Endothelial cell of umbilical vein (primary cell): ENCODE data around the gene SPDL1. TPM values are rescaled to one million over a fixed set of nuclear protein-coding genes. Genes with fewer than 3 reads are reported as not detected.

Source experiments
- BruUV-seq: library from RNA; stranded (reverse); fragments of 400-500 nt; replicated peaks from 2 replicates; lab custom pipeline; 2021; lab: Mats Ljungman, UMichigan
- CTCF ChIA-PET: fragments of 300-600, 350-600 bp; sonication (Branson Sonifier 250); formaldehyde crosslinking; loops from one replicate; lab custom pipeline; 2021; ENCODE audit warnings: antibody characterized with exemption, inconsistent platforms; lab: Charles Lee
- POLR2A ChIA-PET: fragments of 300-600, 350-600 bp; sonication (Branson Sonifier 250); formaldehyde crosslinking; loops from one replicate; lab custom pipeline; 2021; ENCODE audit warnings: antibody characterized with exemption, inconsistent platforms; lab: Charles Lee
- DNase-seq: peaks from one replicate; pipeline ENCODE4 v3.0.0-alpha.2; 2011; ENCODE audit warnings: low read depth, low spot score
- FAIRE-seq: peaks from 2 replicates; lab custom pipeline; 2011; peaks lifted over from hg19 to GRCh38; lab: Jason Lieb, UNC
- H2AFZ ChIP-seq: 2 replicates; pipeline ENCODE4 v1.6.0; 2012; ENCODE audit warnings: low read depth, low read length, control low read depth, inconsistent platforms
- H3K27ac ChIP-seq: 2 replicates; pipeline ENCODE4 v1.5.1; 2011; ENCODE audit warnings: low read depth, mild to moderate bottlenecking, control low read depth, low read length, moderate library complexity; ENCODE audit not compliant: insufficient read depth
- H3K27me3 ChIP-seq, 2 experiments: 2 replicates each; pipeline versions ENCODE4 v1.6.0 to v1.6.1; 2011; ENCODE audit warnings: low read length in 2 of 2, mixed read lengths in 1 of 2; ENCODE audit not compliant: control insufficient read depth in 2 of 2, insufficient read depth in 2 of 2
- H3K36me3 ChIP-seq, 2 experiments: 2 replicates in 1 of 2; 3 replicates in 1 of 2; pipeline ENCODE4 v1.5.1; 2011; ENCODE audit warnings: low read length in 2 of 2, mild to moderate bottlenecking in 1 of 2, moderate library complexity in 1 of 2; ENCODE audit not compliant: control insufficient read depth in 2 of 2, insufficient read depth in 2 of 2; ENCODE audit errors: extremely low read depth in 1 of 2
- H3K4me1 ChIP-seq: 3 replicates; pipeline ENCODE4 v1.5.1; 2011; ENCODE audit warnings: mild to moderate bottlenecking, low read length; ENCODE audit not compliant: control insufficient read depth, insufficient read depth; ENCODE audit errors: extremely low read depth
- H3K4me2 ChIP-seq: 2 replicates; pipeline ENCODE4 v1.6.1; 2011; ENCODE audit warnings: low read length, control low read depth, mixed read lengths; ENCODE audit not compliant: insufficient read depth
- H3K4me3 ChIP-seq, 3 experiments: fragments of 200-600 bp in 1 of 3; sonication (generic), shearing (Covaris generic) in 1 of 3; replicated peaks in 1 of 3; 2 replicates each; pipeline ENCODE4 v1.5.1; 2011 to 2016; ENCODE audit warnings: control low read depth in 3 of 3, low read length in 3 of 3, mild to moderate bottlenecking in 2 of 3, inconsistent platforms in 1 of 3, low read depth in 1 of 3, moderate library complexity in 1 of 3; ENCODE audit not compliant: insufficient read depth in 1 of 3
- H3K79me2 ChIP-seq: 2 replicates; pipeline ENCODE4 v1.6.0; 2012; ENCODE audit warnings: low read length, inconsistent platforms; ENCODE audit not compliant: control insufficient read depth, insufficient read depth
- H3K9ac ChIP-seq: replicated peaks from 2 replicates; pipeline ENCODE3; 2011; ENCODE audit warnings: low read length, control low read depth; ENCODE audit not compliant: insufficient read depth; ENCODE audit errors: extremely low read depth
- H3K9me1 ChIP-seq: replicated peaks from 3 replicates; pipeline ENCODE4 v1.6.0; 2011; ENCODE audit warnings: mild to moderate bottlenecking, low read length; ENCODE audit not compliant: control insufficient read depth, insufficient read depth; ENCODE audit errors: extremely low read depth
- H3K9me3 ChIP-seq: replicated peaks from 2 replicates; pipeline ENCODE4 v1.5.1; 2012; ENCODE audit warnings: low read length, inconsistent platforms; ENCODE audit not compliant: control insufficient read depth, insufficient read depth
- H4K20me1 ChIP-seq: replicated peaks from 2 replicates; pipeline ENCODE3; 2011; ENCODE audit warnings: mild to moderate bottlenecking, low read length; ENCODE audit not compliant: control insufficient read depth, insufficient read depth; ENCODE audit errors: extremely low read depth
- EZH2 ChIP-seq: IDR thresholded peaks from 2 replicates; pipeline ENCODE4 v1.6.1; 2012; ENCODE audit warnings: borderline replicate concordance, low read depth, mild to moderate bottlenecking, moderate library complexity, low read length, inconsistent platforms; ENCODE audit not compliant: severe bottlenecking
- FOS ChIP-seq: IDR thresholded peaks from 2 replicates; pipeline ENCODE4 v1.6.1; 2011; ENCODE audit warnings: mild to moderate bottlenecking, low read length, moderate library complexity, borderline replicate concordance; ENCODE audit not compliant: insufficient read depth
- GATA2 ChIP-seq: IDR thresholded peaks from 2 replicates; pipeline ENCODE4 v1.7.0; 2011; ENCODE audit warnings: low read depth, mild to moderate bottlenecking, moderate library complexity, mixed read lengths, low read length; ENCODE audit not compliant: insufficient read length, insufficient read depth
- JUN ChIP-seq: IDR thresholded peaks from 2 replicates; pipeline ENCODE4 v1.6.1; 2011; ENCODE audit warnings: borderline replicate concordance, low read depth; ENCODE audit not compliant: insufficient read length, insufficient read depth
- MYC ChIP-seq: IDR thresholded peaks from one replicate; pipeline ENCODE4 v1.6.1; 2011; ENCODE audit warnings: mild to moderate bottlenecking, low read depth, low read length
- POLR2A ChIP-seq: IDR thresholded peaks from 2 replicates; pipeline ENCODE4 v1.6.1; 2012; ENCODE audit warnings: low read depth, mild to moderate bottlenecking, control low read depth, low read length
- POLR2AphosphoS5 ChIP-seq: IDR thresholded peaks from 2 replicates; pipeline ENCODE4 v1.6.1; 2012; ENCODE audit warnings: low read depth, mild to moderate bottlenecking, control low read depth, low read length, moderate library complexity; ENCODE audit not compliant: insufficient read depth
- dilution Hi-C: fragments of 300-500 bp; cut with MboI; formaldehyde crosslinking; loops from one replicate; pipeline ENCODE4 v1.15.0; 2019; ENCODE audit warnings: low sequenced_read_pairs; ENCODE audit not compliant: extremely low pct_ligation_motif_present
- intact Hi-C: fragments of 100-400 bp; cut with micrococcal nuclease; formaldehyde crosslinking; loops from one replicate; pipeline ENCODE4 v1.10.0; 2022
- polyA plus RNA-seq, 4 experiments: library from polyadenylated mRNA; depleted of rRNA in 3 of 4; stranded (reverse) in 3 of 4; unstranded in 1 of 4; fragments of >200 nt; gene quantifications; 2 replicates each; pipeline versions ENCODE4 v1.2.1 to v1.2.3, GENCODE V29; 2011 to 2012; ENCODE audit warnings: missing spikeins in 1 of 4
- total RNA-seq: library from RNA; stranded (reverse); gene quantifications from 2 replicates; pipeline ENCODE4 v1.2.3, GENCODE V29; 2021
- TF ChIP-seq, protein P1 (sequence below): IDR thresholded peaks from 2 replicates; pipeline ENCODE4 v1.6.1; 2011; ENCODE audit not compliant: insufficient read depth, insufficient read length
- TF ChIP-seq, protein P2 (sequence below), 2 donors: IDR thresholded peaks; 1 replicate in 1 of 2; 2 replicates in 1 of 2; pipeline ENCODE4 v1.5.1; 2011; ENCODE audit warnings: low read length in 2 of 2, mild to moderate bottlenecking in 2 of 2, moderate library complexity in 2 of 2, control low read depth in 1 of 2, inconsistent platforms in 1 of 2, low read depth in 1 of 2; ENCODE audit not compliant: insufficient read depth in 1 of 2; ENCODE audit errors: extremely low read depth in 1 of 2

The SPDL1 gene
- total and polyA plus RNA-seq, 2 donors (not counting 3 experiments of a cell fraction or from before 2014, with no cell fraction given) = 19.7 to 51.8 TPM

DNA sequence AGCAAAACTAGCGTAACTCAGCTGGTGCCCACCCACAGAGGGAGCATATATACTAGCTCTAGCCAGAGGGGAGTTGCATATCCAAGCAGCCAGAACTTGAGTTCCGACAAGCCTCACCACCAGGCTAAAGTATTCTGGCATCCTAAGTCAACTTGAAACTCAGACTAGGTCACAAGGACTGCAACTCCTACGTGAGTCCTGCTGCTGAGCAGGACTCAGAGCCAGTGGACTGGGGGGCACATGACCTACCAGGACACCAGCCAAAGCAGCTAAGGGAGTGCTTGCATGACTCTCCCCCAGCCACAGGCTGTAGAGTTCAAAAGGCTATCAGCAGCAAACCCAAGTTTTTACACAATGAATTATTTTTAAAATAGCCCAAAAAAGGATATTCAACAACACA, 26.1 kb downstream of the SPDL1 start:
- ChIA-PET CTCF (no interaction called here), POLR2A (no interaction called here)
- DNase-seq = no peak
- H3K27me3 ChIP-seq = no peaks in the 10 kb centered on the region
- H3K4me3 ChIP-seq = no peak overlapping the region
- no peak overlapping the region for H3K27ac ChIP-seq
- H3K36me3 ChIP-seq = peaks cover 0 to 4% of the 10 kb centered on the region in 2 experiments
- dilution Hi-C loops = no loop called here
- TF ChIP-seq JUN (no peak), POLR2A (no peak), EZH2 (no peak), GATA2 (no peak)
- TF ChIP-seq, protein P1, sequence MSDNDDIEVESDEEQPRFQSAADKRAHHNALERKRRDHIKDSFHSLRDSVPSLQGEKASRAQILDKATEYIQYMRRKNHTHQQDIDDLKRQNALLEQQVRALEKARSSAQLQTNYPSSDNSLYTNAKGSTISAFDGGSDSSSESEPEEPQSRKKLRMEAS = no peak
- no peaks in the 10 kb centered on the region for H3K79me2 ChIP-seq
- no peaks in the 10 kb centered on the region for H3K9me3 ChIP-seq
- H2AFZ ChIP-seq = no peak overlapping the region
- no peaks in the 10 kb centered on the region for H3K4me1 ChIP-seq
- no peaks in the 10 kb centered on the region for H3K9me1 ChIP-seq
- H3K9ac ChIP-seq = no peak overlapping the region
- intact Hi-C loops = no loop called here
- no peak overlapping the region for H3K4me2 ChIP-seq
- H4K20me1 ChIP-seq = no peaks in the 10 kb centered on the region
- no peak for FAIRE-seq
- no TSS peak for BruUV-seq

DNA sequence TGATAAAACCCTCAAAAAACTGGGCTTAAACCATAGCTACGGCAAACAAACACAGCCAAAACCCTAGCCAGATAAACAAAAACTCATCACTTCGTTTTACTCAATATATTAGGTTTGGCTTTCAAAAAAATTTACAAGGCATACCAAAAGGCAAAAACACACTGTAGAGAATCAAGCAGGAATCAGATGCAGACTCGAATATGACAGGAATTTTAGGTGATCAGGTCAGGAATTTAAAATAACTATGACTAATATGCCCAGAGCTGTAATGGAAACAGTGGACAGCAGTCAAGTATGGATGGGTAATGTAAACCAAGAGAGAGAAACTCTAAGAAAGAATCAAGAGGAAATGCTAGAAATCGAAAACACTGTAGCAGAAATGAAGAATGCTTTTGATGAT, 27.0 kb downstream of the SPDL1 start:
- H3K4me2 ChIP-seq = no peak overlapping the region
- H3K9me3 ChIP-seq = no peaks in the 10 kb centered on the region
- H3K9ac ChIP-seq = no peak overlapping the region
- dilution Hi-C loops (no loop called here), intact Hi-C loops (no loop called here)
- CTCF ChIA-PET = interaction anchor here (0.9 kb wide), 1 partner anchor 86 kb away, joined by 3 read pairs; no protein-coding TSS in a partner anchor
- no peak for TF ChIP-seq JUN
- no peak for TF ChIP-seq POLR2AphosphoS5
- TF ChIP-seq MYC = no peak
- TF ChIP-seq, protein P1 = no peak
- TF ChIP-seq FOS = no peak
- TF ChIP-seq, protein P2, sequence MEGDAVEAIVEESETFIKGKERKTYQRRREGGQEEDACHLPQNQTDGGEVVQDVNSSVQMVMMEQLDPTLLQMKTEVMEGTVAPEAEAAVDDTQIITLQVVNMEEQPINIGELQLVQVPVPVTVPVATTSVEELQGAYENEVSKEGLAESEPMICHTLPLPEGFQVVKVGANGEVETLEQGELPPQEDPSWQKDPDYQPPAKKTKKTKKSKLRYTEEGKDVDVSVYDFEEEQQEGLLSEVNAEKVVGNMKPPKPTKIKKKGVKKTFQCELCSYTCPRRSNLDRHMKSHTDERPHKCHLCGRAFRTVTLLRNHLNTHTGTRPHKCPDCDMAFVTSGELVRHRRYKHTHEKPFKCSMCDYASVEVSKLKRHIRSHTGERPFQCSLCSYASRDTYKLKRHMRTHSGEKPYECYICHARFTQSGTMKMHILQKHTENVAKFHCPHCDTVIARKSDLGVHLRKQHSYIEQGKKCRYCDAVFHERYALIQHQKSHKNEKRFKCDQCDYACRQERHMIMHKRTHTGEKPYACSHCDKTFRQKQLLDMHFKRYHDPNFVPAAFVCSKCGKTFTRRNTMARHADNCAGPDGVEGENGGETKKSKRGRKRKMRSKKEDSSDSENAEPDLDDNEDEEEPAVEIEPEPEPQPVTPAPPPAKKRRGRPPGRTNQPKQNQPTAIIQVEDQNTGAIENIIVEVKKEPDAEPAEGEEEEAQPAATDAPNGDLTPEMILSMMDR (IDR thresholded peaks at IDR 0.05; ENCODE audit: extremely low read depth in 1 of 2, insufficient read depth in 1 of 2, low read depth in 1 of 2, low read length in 2 of 2) = no peak
- TF ChIP-seq POLR2A = no peak
- no peak for TF ChIP-seq GATA2
- no peak for TF ChIP-seq EZH2
- no peaks in the 10 kb centered on the region for H3K4me1 ChIP-seq
- POLR2A ChIA-PET = no interaction called here
- H4K20me1 ChIP-seq = no peaks in the 10 kb centered on the region
- H3K27ac ChIP-seq = no peak overlapping the region
- no peaks in the 10 kb centered on the region for H3K9me1 ChIP-seq
- no TSS peak for BruUV-seq
- no peaks in the 10 kb centered on the region for H3K79me2 ChIP-seq
- H2AFZ ChIP-seq = no peak overlapping the region
- DNase-seq (no peak), FAIRE-seq (no peak)
- H3K27me3 ChIP-seq = no peaks in the 10 kb centered on the region
- H3K4me3 ChIP-seq = no peak overlapping the region
- peaks cover 0 to 3% of the 10 kb centered on the region in 2 experiments for H3K36me3 ChIP-seq
